ENCODE results near the gene ERN2.

Gene ERN2

DNA sequence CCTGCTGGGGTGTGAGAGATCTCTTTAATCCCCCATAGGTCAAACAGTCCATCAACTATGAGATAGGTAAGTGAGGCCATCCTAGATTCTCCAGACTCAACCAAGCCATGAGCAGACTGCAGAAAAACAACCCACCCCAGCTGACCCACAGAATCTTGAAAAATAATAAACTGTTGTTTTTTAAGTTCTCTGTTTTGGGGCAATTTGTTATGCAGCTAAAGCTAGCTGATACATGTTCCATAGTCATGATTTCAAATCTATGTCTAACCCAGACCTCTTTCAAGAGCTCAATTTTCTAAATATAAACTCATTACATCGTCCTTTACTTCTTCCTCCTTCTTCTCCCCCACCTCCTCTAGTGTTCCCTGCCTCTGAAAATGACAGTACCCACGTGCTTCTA is 10.1 kb downstream of the ERN2 start:
- no peak overlapping the region for H3K27ac ChIP-seq
- no peak for TF ChIP-seq ZFX (IDR thresholded peaks at IDR 0.05)
- TF ChIP-seq, protein P1, sequence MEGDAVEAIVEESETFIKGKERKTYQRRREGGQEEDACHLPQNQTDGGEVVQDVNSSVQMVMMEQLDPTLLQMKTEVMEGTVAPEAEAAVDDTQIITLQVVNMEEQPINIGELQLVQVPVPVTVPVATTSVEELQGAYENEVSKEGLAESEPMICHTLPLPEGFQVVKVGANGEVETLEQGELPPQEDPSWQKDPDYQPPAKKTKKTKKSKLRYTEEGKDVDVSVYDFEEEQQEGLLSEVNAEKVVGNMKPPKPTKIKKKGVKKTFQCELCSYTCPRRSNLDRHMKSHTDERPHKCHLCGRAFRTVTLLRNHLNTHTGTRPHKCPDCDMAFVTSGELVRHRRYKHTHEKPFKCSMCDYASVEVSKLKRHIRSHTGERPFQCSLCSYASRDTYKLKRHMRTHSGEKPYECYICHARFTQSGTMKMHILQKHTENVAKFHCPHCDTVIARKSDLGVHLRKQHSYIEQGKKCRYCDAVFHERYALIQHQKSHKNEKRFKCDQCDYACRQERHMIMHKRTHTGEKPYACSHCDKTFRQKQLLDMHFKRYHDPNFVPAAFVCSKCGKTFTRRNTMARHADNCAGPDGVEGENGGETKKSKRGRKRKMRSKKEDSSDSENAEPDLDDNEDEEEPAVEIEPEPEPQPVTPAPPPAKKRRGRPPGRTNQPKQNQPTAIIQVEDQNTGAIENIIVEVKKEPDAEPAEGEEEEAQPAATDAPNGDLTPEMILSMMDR (conservative IDR thresholded peaks at IDR 0.05) = no peak

GRCh38 chr16:23701045-23701444 is 12.0 kb downstream of the ERN2 start:
- TF ChIP-seq ZFX (IDR thresholded peaks at IDR 0.05) = no peak
- TF ChIP-seq, protein P1 (conservative IDR thresholded peaks at IDR 0.05) = no peak
- H3K27ac ChIP-seq = no peak overlapping the region

DNA sequence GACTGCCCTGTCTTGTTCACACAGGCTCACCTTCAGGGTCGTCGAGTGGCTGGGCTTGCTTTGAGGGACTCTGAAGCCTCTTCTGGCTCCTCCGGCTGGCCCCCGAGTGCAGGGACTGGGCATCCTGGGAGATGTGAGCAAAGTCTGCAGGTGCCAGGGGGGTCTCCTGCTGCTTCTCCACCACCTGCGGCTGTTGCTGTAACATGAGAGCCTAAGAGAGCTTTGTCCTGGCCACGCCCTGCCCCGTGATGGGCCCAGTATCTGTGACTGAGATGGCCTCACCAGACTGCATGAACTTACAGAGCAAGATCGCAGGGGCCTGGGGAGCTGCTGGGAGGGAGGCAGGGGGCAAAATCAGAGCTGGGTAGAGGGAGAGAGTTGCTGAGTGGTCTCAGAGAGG is 12.5 kb downstream of the ERN2 start:
- no peak for TF ChIP-seq ZFX (IDR thresholded peaks at IDR 0.05)
- TF ChIP-seq, protein P1 (conservative IDR thresholded peaks at IDR 0.05) = no peak
- no peak overlapping the region for H3K27ac ChIP-seq

GRCh38 chr16:23700093-23700492 is 12.9 kb downstream of the ERN2 start:
- no peak for TF ChIP-seq ZFX (IDR thresholded peaks at IDR 0.05)
- TF ChIP-seq, protein P1 (conservative IDR thresholded peaks at IDR 0.05) = no peak
- no peak overlapping the region for H3K27ac ChIP-seq

DNA sequence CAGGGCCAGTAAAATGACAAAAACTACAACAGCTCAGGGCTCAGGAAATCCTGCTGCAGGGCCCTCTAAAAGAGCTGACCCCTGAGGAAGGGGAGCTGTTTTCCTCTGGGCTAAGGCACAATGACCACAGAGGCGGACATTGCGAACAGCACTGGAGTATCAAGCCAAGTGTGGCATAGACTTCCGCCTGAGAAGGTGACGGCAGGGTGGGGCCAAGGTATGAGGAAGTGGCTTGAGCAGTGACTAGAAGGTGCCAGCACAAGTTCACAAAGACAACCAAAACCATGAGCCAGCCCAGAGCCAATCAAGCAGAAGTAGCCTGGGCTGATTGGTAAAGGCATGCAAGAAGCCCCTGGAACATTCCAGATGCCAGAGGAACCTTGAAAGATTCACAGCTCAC is 13.9 kb downstream of the ERN2 start:
- no peak for TF ChIP-seq ZFX (IDR thresholded peaks at IDR 0.05)
- TF ChIP-seq, protein P1 (conservative IDR thresholded peaks at IDR 0.05) = no peak
- H3K27ac ChIP-seq = no peak overlapping the region

DNA sequence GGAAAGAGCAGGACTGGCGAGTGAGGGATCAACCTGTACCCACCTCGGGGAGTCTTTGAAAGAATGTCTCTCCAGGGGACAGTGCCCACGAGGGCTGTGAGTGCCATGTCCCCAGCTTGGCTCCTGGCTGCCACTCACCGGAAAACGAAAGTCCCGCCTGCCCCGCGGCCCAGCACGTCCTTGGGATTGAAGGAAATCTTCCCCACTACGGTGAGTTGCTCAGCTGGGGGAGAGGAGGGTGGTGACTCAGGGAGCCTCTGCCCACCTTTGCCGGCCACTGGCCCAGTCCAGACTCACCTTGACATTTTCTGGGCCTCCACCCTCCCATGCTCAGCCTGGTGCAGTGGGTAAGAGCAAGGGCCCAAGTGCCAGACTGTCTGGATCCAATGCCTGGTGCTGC is 17.3 kb downstream of the ERN2 start:
- no peak overlapping the region for H3K27ac ChIP-seq
- no peak for TF ChIP-seq ZFX (IDR thresholded peaks at IDR 0.05)

DNA sequence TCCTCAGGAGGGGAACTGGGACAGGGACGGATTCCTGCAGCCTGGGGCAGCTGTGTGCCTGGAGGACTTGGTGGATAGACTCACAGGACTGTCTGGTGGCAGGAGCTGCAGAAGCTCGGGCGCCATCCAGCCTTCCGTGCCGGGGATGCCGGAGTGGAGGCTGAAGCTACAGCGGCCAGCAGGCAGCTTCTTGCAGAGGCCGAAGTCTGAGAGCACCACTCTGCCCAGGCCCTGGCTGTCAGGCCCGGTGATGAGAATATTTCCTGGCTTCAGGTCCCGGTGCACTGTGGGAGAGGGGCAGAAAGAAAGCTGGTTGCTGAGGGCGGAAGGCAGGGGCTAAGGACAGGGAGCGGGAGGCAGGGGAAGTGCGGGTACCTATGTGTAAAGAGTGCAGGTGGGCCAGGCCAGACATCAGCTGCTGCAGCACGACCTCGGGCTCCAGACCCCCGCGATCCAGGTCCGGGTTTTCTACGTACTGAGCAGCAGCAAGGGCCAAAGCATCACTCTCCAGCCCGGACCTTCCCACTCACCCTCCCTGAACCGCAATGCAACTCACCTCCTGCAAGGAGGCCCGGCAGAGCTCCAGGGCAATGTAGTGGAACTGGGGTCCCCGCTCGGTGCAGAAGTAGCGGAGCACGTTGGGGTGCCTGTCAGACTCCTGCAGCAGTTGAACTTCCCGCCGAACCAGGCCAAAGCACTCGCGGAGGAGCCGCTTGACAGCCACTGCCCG is 18.2 kb downstream of the ERN2 start:
- no peak overlapping the region for H3K27ac ChIP-seq
- no peak for TF ChIP-seq ZFX (IDR thresholded peaks at IDR 0.05)
- TF ChIP-seq, protein P1 (conservative IDR thresholded peaks at IDR 0.05) = no peak

DNA sequence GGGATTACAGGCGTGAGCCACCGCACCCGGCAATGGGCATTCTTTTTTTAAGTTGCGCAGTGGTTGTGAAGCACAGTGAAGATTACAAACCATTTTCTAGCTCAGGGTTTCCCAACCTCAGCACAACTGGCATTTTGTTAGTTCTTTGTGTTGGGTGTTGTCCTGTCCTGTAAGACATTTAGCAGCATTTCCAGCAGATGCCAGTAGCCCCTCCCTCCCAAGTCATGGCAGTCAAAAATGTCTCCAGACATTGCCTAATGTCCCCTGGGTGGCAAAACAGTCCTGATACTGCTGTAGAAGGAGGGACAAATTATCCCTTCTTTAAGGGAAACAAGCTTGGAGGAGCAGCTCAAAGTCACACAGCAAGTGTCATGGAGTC is 18.8 kb downstream of the ERN2 start:
- TF ChIP-seq, protein P1 (conservative IDR thresholded peaks at IDR 0.05) = no peak
- no peak for TF ChIP-seq ZFX (IDR thresholded peaks at IDR 0.05)
- no peak overlapping the region for H3K27ac ChIP-seq

All from C4-2B (cell line).